Brain microvascular endothelial cell (primary cell): ENCODE results near the gene VSTM2B.

Experiments used
- DNase-seq: peaks from one replicate; pipeline ENCODE4 v3.0.0-alpha.2; 2020
- H3K27ac ChIP-seq: fragments of 250-450 bp; sonication (Bioruptor Pico); 2 replicates; pipeline ENCODE4 v1.5.1; 2020; ENCODE audit warnings: mild to moderate bottlenecking, moderate library complexity
- H3K27me3 ChIP-seq: fragments of 250-450 bp; sonication (Bioruptor Pico); replicated peaks from 2 replicates; pipeline ENCODE4 v1.5.1; 2020; ENCODE audit warnings: mild to moderate bottlenecking
- H3K36me3 ChIP-seq: fragments of 250-450 bp; sonication (Bioruptor Pico); replicated peaks from 2 replicates; pipeline ENCODE4 v1.5.1; 2020; ENCODE audit warnings: mild to moderate bottlenecking
- H3K4me3 ChIP-seq: 2 replicates; pipeline ENCODE4 v1.5.1; 2011; ENCODE audit warnings: low read depth, mild to moderate bottlenecking, control low read depth, low read length, moderate library complexity
- in situ Hi-C: cut with HindIII; loops from 2 replicates; pipeline ENCODE4 v1.10.0; 2017; ENCODE audit warnings: low sequenced_read_pairs, low pct_ligation_motif_present
- TF ChIP-seq, protein P1 (sequence below): IDR thresholded peaks from 2 replicates; pipeline ENCODE4 v1.5.1; 2011; ENCODE audit warnings: low read depth, mild to moderate bottlenecking, moderate library complexity, low read length, control low read depth, inconsistent platforms; ENCODE audit errors: missing control alignments

The VSTM2B gene

GRCh38 chr19:29509456-29509855 is 16.3 kb upstream of the VSTM2B start:
- Histone ChIP-seq H3K27ac (no peak overlapping the region), H3K4me3 (no peak overlapping the region), H3K27me3 (no peaks in the 10 kb centered on the region), H3K36me3 (no peaks in the 10 kb centered on the region)
- in situ Hi-C loops = no loop called here
- no peak for DNase-seq
- TF ChIP-seq, protein P1, sequence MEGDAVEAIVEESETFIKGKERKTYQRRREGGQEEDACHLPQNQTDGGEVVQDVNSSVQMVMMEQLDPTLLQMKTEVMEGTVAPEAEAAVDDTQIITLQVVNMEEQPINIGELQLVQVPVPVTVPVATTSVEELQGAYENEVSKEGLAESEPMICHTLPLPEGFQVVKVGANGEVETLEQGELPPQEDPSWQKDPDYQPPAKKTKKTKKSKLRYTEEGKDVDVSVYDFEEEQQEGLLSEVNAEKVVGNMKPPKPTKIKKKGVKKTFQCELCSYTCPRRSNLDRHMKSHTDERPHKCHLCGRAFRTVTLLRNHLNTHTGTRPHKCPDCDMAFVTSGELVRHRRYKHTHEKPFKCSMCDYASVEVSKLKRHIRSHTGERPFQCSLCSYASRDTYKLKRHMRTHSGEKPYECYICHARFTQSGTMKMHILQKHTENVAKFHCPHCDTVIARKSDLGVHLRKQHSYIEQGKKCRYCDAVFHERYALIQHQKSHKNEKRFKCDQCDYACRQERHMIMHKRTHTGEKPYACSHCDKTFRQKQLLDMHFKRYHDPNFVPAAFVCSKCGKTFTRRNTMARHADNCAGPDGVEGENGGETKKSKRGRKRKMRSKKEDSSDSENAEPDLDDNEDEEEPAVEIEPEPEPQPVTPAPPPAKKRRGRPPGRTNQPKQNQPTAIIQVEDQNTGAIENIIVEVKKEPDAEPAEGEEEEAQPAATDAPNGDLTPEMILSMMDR = no peak

DNA sequence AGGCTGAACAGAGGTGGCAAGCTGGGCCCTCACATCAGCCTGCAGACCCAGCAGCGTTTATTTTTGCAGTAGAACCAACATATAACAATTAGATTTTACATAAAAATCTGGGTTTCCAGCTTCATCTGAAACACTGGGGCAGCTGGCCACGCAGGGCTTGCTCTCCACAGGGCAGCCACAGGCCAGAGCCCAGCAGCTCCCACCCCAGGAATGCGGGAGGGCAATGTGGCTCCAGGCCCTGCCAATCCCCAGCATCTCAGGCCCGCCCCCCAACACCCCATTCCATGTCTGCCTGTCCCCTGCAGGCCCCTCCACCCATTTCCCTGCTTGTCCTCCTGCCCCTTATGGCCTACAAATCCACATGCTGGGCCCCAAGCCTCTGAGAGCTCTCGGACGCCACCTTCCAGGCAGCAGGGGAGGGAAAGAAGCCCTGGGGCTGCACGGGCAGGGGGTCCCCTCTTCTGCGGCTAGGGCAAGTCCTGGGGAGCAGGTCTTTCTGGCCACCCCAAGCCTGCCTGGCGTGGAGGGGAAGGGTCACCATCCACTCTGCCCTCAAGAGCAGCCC is 15.0 kb upstream of the VSTM2B start:
- H3K27ac ChIP-seq = no peak overlapping the region
- in situ Hi-C loops = no loop called here
- H3K27me3 ChIP-seq = no peaks in the 10 kb centered on the region
- TF ChIP-seq, protein P1 = no peak
- DNase-seq = no peak
- no peaks in the 10 kb centered on the region for H3K36me3 ChIP-seq
- no peak overlapping the region for H3K4me3 ChIP-seq

DNA sequence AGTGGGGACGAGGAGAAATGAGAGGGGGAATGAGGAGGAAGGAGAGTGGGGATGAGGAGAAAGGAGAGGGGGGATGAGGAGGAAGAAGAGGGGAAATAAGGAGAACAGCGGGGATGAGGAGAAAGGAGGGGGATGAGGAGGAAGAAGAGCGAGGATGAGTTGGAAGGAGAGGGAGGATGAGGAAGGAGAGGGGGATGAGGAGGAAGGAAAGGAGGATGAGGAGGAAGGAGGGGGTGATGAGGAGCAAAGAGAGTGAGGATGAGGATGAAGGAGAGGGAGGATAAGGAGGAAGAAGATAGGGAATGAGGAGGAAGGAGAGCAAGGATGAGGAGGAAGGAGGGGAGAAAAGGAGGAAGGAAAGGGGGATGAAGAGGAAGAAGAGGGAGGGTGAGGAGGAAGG is 14.0 kb upstream of the VSTM2B start:
- DNase-seq = no peak
- H3K4me3 ChIP-seq = no peak overlapping the region
- in situ Hi-C loops = no loop called here
- H3K27me3 ChIP-seq = no peaks in the 10 kb centered on the region
- no peak overlapping the region for H3K27ac ChIP-seq
- TF ChIP-seq, protein P1 = no peak
- H3K36me3 ChIP-seq = no peaks in the 10 kb centered on the region

- no peak for DNase-seq
- Histone ChIP-seq H3K27ac (no peak overlapping the region), H3K4me3 (no peak overlapping the region), H3K27me3 (no peaks in the 10 kb centered on the region), H3K36me3 (no peaks in the 10 kb centered on the region)
- in situ Hi-C loops = no loop called here
- TF ChIP-seq, protein P1 = no peak
These were observed 13.0 kb upstream of the VSTM2B start for GRCh38 chr19:29512748-29513147.

DNA sequence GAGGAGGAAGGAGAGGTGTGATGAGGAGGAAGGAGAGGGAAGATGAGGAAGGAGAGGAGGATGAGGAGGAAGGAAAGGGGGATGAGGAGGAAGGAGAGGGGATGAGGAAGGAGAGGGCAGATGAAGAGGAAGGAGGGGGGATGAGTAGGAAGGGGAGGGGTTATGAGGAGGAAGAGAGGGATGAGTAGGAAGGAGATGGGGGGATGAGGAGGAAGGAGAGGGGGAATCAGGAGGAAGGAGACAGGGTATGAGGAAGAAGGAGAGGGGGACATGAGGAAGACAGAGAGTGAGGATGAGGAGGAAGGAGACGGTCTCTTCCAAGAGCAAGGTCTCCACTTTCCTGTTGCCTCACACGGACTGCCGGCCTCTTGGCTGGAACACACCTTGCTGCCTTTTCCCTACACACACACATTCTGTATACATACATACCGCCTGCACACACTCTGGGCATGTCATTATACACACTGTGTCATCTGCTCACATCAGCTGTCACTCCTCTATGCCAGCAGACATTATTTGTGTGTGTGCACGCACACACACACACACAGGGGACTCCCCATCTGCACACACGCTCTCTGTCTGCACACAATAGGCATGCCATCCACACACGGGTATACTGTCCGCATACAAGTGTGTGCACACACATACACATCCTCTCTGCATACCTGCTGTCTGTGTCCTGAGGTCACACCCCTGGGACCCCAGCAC is 11.1 kb upstream of the VSTM2B start:
- TF ChIP-seq, protein P1 = no peak
- no peak for DNase-seq
- no peaks in the 10 kb centered on the region for H3K36me3 ChIP-seq

DNA sequence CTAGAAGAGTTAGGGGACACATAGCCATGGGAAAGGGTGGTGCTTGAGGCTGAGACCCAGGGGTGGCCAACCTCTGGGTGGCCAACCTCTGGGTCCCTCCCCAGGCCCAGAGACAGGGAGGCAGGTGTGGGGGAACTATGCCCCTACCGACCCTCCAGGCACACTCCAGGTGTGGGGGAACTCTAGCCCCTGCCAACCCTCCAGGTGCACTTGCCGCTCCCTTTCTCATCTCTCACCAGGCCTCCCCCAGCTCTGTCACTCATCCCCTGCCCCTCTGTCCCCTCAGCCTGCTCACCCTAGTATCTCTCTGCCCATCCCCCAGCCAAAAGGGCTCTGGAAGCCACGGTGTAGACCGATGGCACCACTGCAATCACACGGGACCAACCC is 10.6 kb upstream of the VSTM2B start:
- in situ Hi-C loops = no loop called here

More for the DNA sequence above, 11.1 kb upstream of the VSTM2B start:
- in situ Hi-C loops = no loop called here
- no peak overlapping the region for H3K27ac ChIP-seq
- no peaks in the 10 kb centered on the region for H3K27me3 ChIP-seq
- H3K4me3 ChIP-seq = no peak overlapping the region

More for the DNA sequence above, 10.6 kb upstream of the VSTM2B start:
- H3K4me3 ChIP-seq = no peak overlapping the region
- no peak overlapping the region for H3K27ac ChIP-seq
- no peak for DNase-seq
- H3K27me3 ChIP-seq = no peaks in the 10 kb centered on the region
- TF ChIP-seq, protein P1 = no peak
- no peaks in the 10 kb centered on the region for H3K36me3 ChIP-seq
